Skeletal muscle satellite cell (primary cell): ENCODE results near the gene GET4.

ENCODE experiments used
- H3K27me3 ChIP-seq: 2 replicates; pipeline ENCODE4 v1.7.0; 2013; ENCODE audit warnings: low read length; ENCODE audit not compliant: control insufficient read depth, insufficient read depth
- H3K36me3 ChIP-seq: 2 replicates; pipeline ENCODE4 v1.7.0; 2013; ENCODE audit warnings: mild to moderate bottlenecking, control low read depth, low read length; ENCODE audit not compliant: insufficient read depth
- H3K4me1 ChIP-seq: 2 replicates; pipeline ENCODE4 v1.7.0; 2013; ENCODE audit warnings: low read length; ENCODE audit not compliant: control insufficient read depth, insufficient read depth
- H3K4me2 ChIP-seq: 2 replicates; pipeline ENCODE4 v1.7.0; 2013; ENCODE audit warnings: mild to moderate bottlenecking, low read length
- H3K4me3 ChIP-seq: 2 replicates; pipeline ENCODE4 v1.7.0; 2013; ENCODE audit warnings: low read length
- H3K9ac ChIP-seq: 2 replicates; pipeline ENCODE4 v1.7.0; 2013; ENCODE audit warnings: mild to moderate bottlenecking, low read depth, low read length, moderate library complexity
- H3K9me3 ChIP-seq: replicated peaks from 2 replicates; pipeline ENCODE4 v1.7.0; 2013; ENCODE audit warnings: mild to moderate bottlenecking, control low read depth, low read length

Gene GET4

GRCh38 chr7:914521-915194, 38.3 kb downstream of the GET4 start:
- Histone ChIP-seq H3K36me3 (no peaks in the 10 kb centered on the region), H3K4me1 (peaks cover 4% of the 10 kb centered on the region), H3K9me3 (no peaks in the 10 kb centered on the region), H3K27me3 (peaks cover 6% of the 10 kb centered on the region), H3K4me2 (no peak overlapping the region), H3K9ac (no peak overlapping the region), H3K4me3 (no peak overlapping the region)

GRCh38 chr7:915291-916218, 39.2 kb downstream of the GET4 start:
- no peak overlapping the region for H3K4me2 ChIP-seq

GRCh38 chr7:916291-916941, 40.1 kb downstream of the GET4 start:
- no peak overlapping the region for H3K4me3 ChIP-seq
- peaks cover 4% of the 10 kb centered on the region for H3K4me1 ChIP-seq
- H3K9me3 ChIP-seq, result no peaks in the 10 kb centered on the region
- H3K4me2 ChIP-seq, result no peak overlapping the region
- H3K36me3 ChIP-seq, result no peaks in the 10 kb centered on the region
- H3K27me3 ChIP-seq, result peaks cover 6% of the 10 kb centered on the region
- H3K9ac ChIP-seq, result no peak overlapping the region

More at GRCh38 chr7:915291-916218, 39.2 kb downstream of the GET4 start:
- Histone ChIP-seq H3K9ac (no peak overlapping the region), H3K27me3 (peaks cover 6% of the 10 kb centered on the region), H3K4me1 (peaks cover 4% of the 10 kb centered on the region), H3K4me3 (no peak overlapping the region), H3K36me3 (no peaks in the 10 kb centered on the region), H3K9me3 (no peaks in the 10 kb centered on the region)

- Histone ChIP-seq H3K9me3 (no peaks in the 10 kb centered on the region), H3K4me1 (peaks cover 4% of the 10 kb centered on the region), H3K27me3 (peaks cover 6% of the 10 kb centered on the region), H3K36me3 (no peaks in the 10 kb centered on the region), H3K4me2 (no peak overlapping the region), H3K9ac (no peak overlapping the region), H3K4me3 (no peak overlapping the region)
Observed at GRCh38 chr7:917255-918117, 41.1 kb downstream of the GET4 start.

GRCh38 chr7:918118-918425, 41.7 kb downstream of the GET4 start:
- H3K9me3 ChIP-seq, result no peaks in the 10 kb centered on the region
- no peak overlapping the region for H3K9ac ChIP-seq
- no peaks in the 10 kb centered on the region for H3K36me3 ChIP-seq
- H3K4me1 ChIP-seq, result peaks cover 7% of the 10 kb centered on the region
- peaks cover 6% of the 10 kb centered on the region for H3K27me3 ChIP-seq
- no peak overlapping the region for H3K4me2 ChIP-seq
- H3K4me3 ChIP-seq, result no peak overlapping the region

GRCh38 chr7:918441-919113, 42.2 kb downstream of the GET4 start:
- Histone ChIP-seq H3K9me3 (no peaks in the 10 kb centered on the region), H3K4me3 (no peak overlapping the region), H3K27me3 (peaks cover 6% of the 10 kb centered on the region), H3K4me2 (no peak overlapping the region), H3K4me1 (peaks cover 12% of the 10 kb centered on the region), H3K9ac (no peak overlapping the region), H3K36me3 (no peaks in the 10 kb centered on the region)

GRCh38 chr7:919114-919442, 42.7 kb downstream of the GET4 start:
- Histone ChIP-seq H3K27me3 (peaks cover 6% of the 10 kb centered on the region), H3K36me3 (no peaks in the 10 kb centered on the region)

GRCh38 chr7:919924-920341, 43.6 kb downstream of the GET4 start:
- Histone ChIP-seq H3K4me2 (no peak overlapping the region), H3K36me3 (no peaks in the 10 kb centered on the region), H3K9me3 (no peaks in the 10 kb centered on the region), H3K9ac (no peak overlapping the region), H3K4me3 (no peak overlapping the region), H3K27me3 (peaks cover 6% of the 10 kb centered on the region), H3K4me1 (peaks cover 20% of the 10 kb centered on the region)

More at GRCh38 chr7:919114-919442, 42.7 kb downstream of the GET4 start:
- Histone ChIP-seq H3K9me3 (no peaks in the 10 kb centered on the region), H3K4me3 (no peak overlapping the region), H3K9ac (no peak overlapping the region), H3K4me2 (no peak overlapping the region), H3K4me1 (peaks cover 14% of the 10 kb centered on the region)

- H3K4me3 ChIP-seq, result no peak overlapping the region
- H3K36me3 ChIP-seq, result no peaks in the 10 kb centered on the region
- peaks cover 21% of the 10 kb centered on the region for H3K4me1 ChIP-seq
- H3K27me3 ChIP-seq, result peaks cover 6% of the 10 kb centered on the region
- H3K4me2 ChIP-seq, result no peak overlapping the region
- no peaks in the 10 kb centered on the region for H3K9me3 ChIP-seq
- no peak overlapping the region for H3K9ac ChIP-seq
Observed at GRCh38 chr7:920351-921070, 44.2 kb downstream of the GET4 start.

GRCh38 chr7:921071-921461, 44.7 kb downstream of the GET4 start:
- Histone ChIP-seq H3K4me2 (no peak overlapping the region), H3K9ac (no peak overlapping the region), H3K9me3 (no peaks in the 10 kb centered on the region), H3K4me3 (no peak overlapping the region), H3K27me3 (peaks cover 4% of the 10 kb centered on the region), H3K4me1 (peaks cover 21% of the 10 kb centered on the region), H3K36me3 (no peaks in the 10 kb centered on the region)
